Osteoblast (primary cell): ENCODE measurements around the gene DENND1A. TPM values are rescaled to one million over a fixed set of nuclear protein-coding genes. Genes with fewer than 3 reads are reported as not detected.

Source experiments
- DNase-seq: peaks from one replicate; pipeline ENCODE4 v3.0.0; 2011; ENCODE audit warnings: low spot score, mixed read lengths; ENCODE audit not compliant: insufficient read length; ENCODE audit errors: missing footprints
- H2AFZ ChIP-seq: 2 replicates; pipeline ENCODE4 v1.6.0; 2011; ENCODE audit warnings: mild to moderate bottlenecking, low read length
- H3K27ac ChIP-seq: 2 replicates; pipeline ENCODE4 v1.5.1; 2011; ENCODE audit warnings: mild to moderate bottlenecking, low read depth, low read length, moderate library complexity
- H3K27me3 ChIP-seq: 2 replicates; pipeline ENCODE4 v1.6.0; 2012; ENCODE audit warnings: mild to moderate bottlenecking, control low read depth, inconsistent platforms, low read length, moderate library complexity; ENCODE audit not compliant: insufficient read depth
- H3K36me3 ChIP-seq: 2 replicates; pipeline ENCODE4 v1.5.1; 2011; ENCODE audit warnings: mild to moderate bottlenecking, low read length, control low read depth, moderate library complexity; ENCODE audit not compliant: insufficient read depth
- H3K4me1 ChIP-seq: 2 replicates; pipeline ENCODE4 v1.5.1; 2011; ENCODE audit warnings: mild to moderate bottlenecking, low read length, control low read depth, moderate library complexity; ENCODE audit not compliant: insufficient read depth
- H3K4me2 ChIP-seq: 2 replicates; pipeline ENCODE4 v1.6.0; 2011; ENCODE audit warnings: mild to moderate bottlenecking, low read length; ENCODE audit not compliant: insufficient read depth
- H3K4me3 ChIP-seq: fragments of 200-600 bp; sonication (generic); 3 replicates; pipeline ENCODE4 v1.5.1; 2012; ENCODE audit warnings: mild to moderate bottlenecking, low read length, inconsistent platforms; ENCODE audit not compliant: insufficient read depth
- H3K79me2 ChIP-seq: 2 replicates; pipeline ENCODE4 v1.6.0; 2012; ENCODE audit warnings: mild to moderate bottlenecking, low read length, control low read depth, inconsistent platforms; ENCODE audit not compliant: insufficient read depth
- H3K9me3 ChIP-seq: 2 replicates; pipeline ENCODE4 v1.5.1; 2011; ENCODE audit warnings: low read depth, low read length, control low read depth
- H4K20me1 ChIP-seq: 2 replicates; pipeline ENCODE4 v1.6.0; 2012; ENCODE audit warnings: mild to moderate bottlenecking, low read length, control low read depth; ENCODE audit not compliant: insufficient read depth
- total RNA-seq: library from RNA; depleted of rRNA; stranded (reverse); fragments of >200 nt; gene quantifications from 2 replicates; pipeline ENCODE4 v1.2.3, GENCODE V29; 2012
- TF ChIP-seq, protein P1 (sequence below): IDR thresholded peaks from 2 replicates; pipeline ENCODE4 v1.5.1; 2011; ENCODE audit warnings: mild to moderate bottlenecking, low read depth, low read length, moderate library complexity; ENCODE audit errors: extremely low read depth

DENND1A gene
- total RNA-seq, 1 donor: 14.1 TPM

DNA sequence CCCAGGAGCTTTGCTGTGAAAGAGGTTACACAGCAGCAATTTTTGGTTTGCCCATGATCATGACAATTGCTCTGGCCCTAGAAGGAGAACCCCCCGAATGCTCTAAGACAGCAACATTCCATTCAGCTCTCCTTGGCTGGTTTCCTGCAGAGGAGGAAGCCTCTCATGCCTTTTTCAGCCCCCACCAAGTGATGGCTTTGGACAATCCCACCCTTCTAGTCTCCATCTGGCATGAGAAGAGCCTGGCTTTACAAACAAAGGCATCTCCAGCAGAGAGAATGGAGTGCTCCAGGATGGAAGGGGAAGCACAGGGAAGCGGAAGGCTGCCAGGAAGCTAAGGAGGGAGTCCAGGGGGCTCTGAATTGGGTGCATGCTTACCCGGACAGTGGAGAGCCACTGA, 475.6 kb downstream of the DENND1A start:
- Histone ChIP-seq H3K27me3 (no peaks in the 10 kb centered on the region), H3K36me3 (no peaks in the 10 kb centered on the region)

DNA sequence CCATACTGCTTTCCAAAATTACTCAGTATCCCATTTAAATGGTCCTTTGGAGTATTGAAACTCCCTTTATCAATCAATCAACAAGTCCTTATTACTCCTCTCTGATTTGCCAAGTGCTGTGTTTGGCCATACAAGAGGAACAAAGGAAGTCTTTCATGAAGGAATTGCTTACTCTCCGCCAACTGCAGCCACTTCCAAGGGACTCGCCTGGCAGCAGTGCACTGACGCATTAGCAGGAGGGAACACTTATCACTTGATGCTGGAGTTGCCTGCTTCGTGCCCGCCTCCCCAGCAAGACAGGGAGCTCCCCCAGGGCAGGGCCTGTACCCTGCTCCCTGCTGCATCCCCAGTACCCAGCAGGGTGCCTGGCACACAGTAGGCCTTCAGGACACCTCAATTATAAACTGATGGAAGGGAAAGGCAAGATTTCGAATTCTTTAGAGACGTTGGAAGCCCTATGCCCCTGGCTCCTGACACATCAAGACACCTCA, 476.1 kb downstream of the DENND1A start:
- H3K4me2 ChIP-seq: no peak overlapping the region
- H2AFZ ChIP-seq: no peak overlapping the region
- TF ChIP-seq, protein P1, sequence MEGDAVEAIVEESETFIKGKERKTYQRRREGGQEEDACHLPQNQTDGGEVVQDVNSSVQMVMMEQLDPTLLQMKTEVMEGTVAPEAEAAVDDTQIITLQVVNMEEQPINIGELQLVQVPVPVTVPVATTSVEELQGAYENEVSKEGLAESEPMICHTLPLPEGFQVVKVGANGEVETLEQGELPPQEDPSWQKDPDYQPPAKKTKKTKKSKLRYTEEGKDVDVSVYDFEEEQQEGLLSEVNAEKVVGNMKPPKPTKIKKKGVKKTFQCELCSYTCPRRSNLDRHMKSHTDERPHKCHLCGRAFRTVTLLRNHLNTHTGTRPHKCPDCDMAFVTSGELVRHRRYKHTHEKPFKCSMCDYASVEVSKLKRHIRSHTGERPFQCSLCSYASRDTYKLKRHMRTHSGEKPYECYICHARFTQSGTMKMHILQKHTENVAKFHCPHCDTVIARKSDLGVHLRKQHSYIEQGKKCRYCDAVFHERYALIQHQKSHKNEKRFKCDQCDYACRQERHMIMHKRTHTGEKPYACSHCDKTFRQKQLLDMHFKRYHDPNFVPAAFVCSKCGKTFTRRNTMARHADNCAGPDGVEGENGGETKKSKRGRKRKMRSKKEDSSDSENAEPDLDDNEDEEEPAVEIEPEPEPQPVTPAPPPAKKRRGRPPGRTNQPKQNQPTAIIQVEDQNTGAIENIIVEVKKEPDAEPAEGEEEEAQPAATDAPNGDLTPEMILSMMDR: no peak
- no peaks in the 10 kb centered on the region for H3K4me1 ChIP-seq
- no peaks in the 10 kb centered on the region for H3K79me2 ChIP-seq
- no peak overlapping the region for H3K27ac ChIP-seq
- no peak for DNase-seq
- no peaks in the 10 kb centered on the region for H3K9me3 ChIP-seq
- no peaks in the 10 kb centered on the region for H3K36me3 ChIP-seq
- H3K4me3 ChIP-seq: no peak overlapping the region
- H4K20me1 ChIP-seq: no peaks in the 10 kb centered on the region
- H3K27me3 ChIP-seq: no peaks in the 10 kb centered on the region

More for the DNA sequence above, 475.6 kb downstream of the DENND1A start:
- Histone ChIP-seq H3K4me3 (no peak overlapping the region), H3K4me2 (no peak overlapping the region), H2AFZ (no peak overlapping the region), H4K20me1 (no peaks in the 10 kb centered on the region), H3K9me3 (no peaks in the 10 kb centered on the region), H3K4me1 (no peaks in the 10 kb centered on the region), H3K27ac (no peak overlapping the region), H3K79me2 (no peaks in the 10 kb centered on the region)
- DNase-seq: no peak
- TF ChIP-seq, protein P1: no peak

DNA sequence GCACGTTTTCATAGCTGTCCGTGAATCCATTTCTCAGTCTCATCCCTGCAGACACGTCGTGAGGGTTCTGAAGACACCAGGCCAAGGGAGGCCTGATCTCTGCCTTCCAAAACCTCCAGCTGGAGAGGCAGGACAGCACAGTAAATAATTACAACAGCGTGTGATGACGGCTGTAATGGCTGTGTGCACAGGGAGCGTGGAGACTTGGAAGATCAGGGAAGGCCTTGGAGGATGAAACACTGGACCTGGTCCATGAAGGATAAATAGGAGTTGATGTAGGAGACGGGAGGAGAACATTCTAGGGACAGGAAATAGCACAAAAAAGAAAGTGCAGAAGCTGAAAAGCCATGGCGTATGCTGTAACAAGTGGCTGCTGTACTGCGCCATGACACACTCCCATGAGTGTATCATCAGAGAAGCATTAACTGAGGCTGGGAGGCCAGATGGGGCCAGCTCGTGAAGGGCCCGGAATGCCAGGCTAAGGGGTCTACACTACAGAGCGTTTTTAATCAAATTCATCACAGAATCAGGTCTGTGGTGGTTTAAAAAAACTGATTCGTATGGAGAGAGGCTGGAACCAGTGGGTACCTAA, 476.8 kb downstream of the DENND1A start:
- no peaks in the 10 kb centered on the region for H3K9me3 ChIP-seq
- H3K4me2 ChIP-seq: no peak overlapping the region
- no peaks in the 10 kb centered on the region for H4K20me1 ChIP-seq
- no peak overlapping the region for H3K27ac ChIP-seq
- no peak overlapping the region for H2AFZ ChIP-seq
- no peaks in the 10 kb centered on the region for H3K36me3 ChIP-seq
- no peaks in the 10 kb centered on the region for H3K79me2 ChIP-seq
- TF ChIP-seq, protein P1: no peak
- H3K4me3 ChIP-seq: no peak overlapping the region
- no peaks in the 10 kb centered on the region for H3K4me1 ChIP-seq
- no peaks in the 10 kb centered on the region for H3K27me3 ChIP-seq
- no peak for DNase-seq

DNA sequence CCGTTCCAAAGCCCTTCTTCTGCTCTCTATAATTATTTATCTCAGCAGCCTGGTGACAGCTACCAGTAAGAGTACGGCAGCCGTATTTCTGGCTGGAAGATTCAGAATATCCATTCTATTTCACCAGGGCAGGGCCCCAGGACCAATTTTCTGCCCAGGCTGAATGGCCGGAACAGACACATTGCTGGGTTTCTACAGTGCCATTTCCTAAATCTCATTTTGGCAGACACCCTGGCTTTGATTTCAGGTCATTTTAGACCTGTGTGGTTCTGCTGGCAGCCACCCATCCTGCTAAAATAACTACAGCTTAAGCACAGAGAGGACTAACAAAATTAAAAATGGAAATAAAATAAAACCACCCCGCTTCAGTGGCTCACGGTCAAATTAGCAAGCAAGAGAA, 478.9 kb downstream of the DENND1A start:
- H3K27me3 ChIP-seq: no peaks in the 10 kb centered on the region
- H3K4me1 ChIP-seq: no peaks in the 10 kb centered on the region
- no peaks in the 10 kb centered on the region for H4K20me1 ChIP-seq
- no peak for DNase-seq
- TF ChIP-seq, protein P1: no peak
- no peaks in the 10 kb centered on the region for H3K9me3 ChIP-seq
- H3K4me2 ChIP-seq: no peak overlapping the region
- H3K4me3 ChIP-seq: no peak overlapping the region
- H3K36me3 ChIP-seq: no peaks in the 10 kb centered on the region
- H3K79me2 ChIP-seq: no peaks in the 10 kb centered on the region
- H2AFZ ChIP-seq: no peak overlapping the region
- no peak overlapping the region for H3K27ac ChIP-seq
